NCI-H1105 treated with DMSO at 0.1 percent for 48 hours (cell line): Measurements from ENCODE around the gene PPFIA1.

Experiments
- DNase-seq: peaks from one replicate; lab custom pipeline; 2025; lab: John Stamatoyannopoulos, UW

Gene PPFIA1

GRCh38 chr11:70270104-70270876 is at the start of gene PPFIA1:
Gene PPFIA1, plus strand, starts transcription at chr11:70270690. Its CDS starts 1,483 bp downstream, at chr11:70272173.
- DNase-seq: peak; percentile 94

- DNase-seq: no peak
Observed at GRCh38 chr11:70220920-70221319, 49.6 kb upstream of the PPFIA1 start.

GRCh38 chr11:70225681-70226177 is 44.8 kb upstream of the PPFIA1 start:
- DNase-seq: no peak

- no peak for DNase-seq
Observed at GRCh38 chr11:70226183-70226582, 44.3 kb upstream of the PPFIA1 start.

GRCh38 chr11:70226967-70227366 is 43.5 kb upstream of the PPFIA1 start:
- no peak for DNase-seq

GRCh38 chr11:70229737-70230136 is 40.8 kb upstream of the PPFIA1 start:
- no peak for DNase-seq

- no peak for DNase-seq
Observed at GRCh38 chr11:70230151-70230839, 40.2 kb upstream of the PPFIA1 start.

- DNase-seq: no peak
Observed at GRCh38 chr11:70230840-70231710, 39.4 kb upstream of the PPFIA1 start.

GRCh38 chr11:70233034-70233433 is 37.5 kb upstream of the PPFIA1 start:
- no peak for DNase-seq

- DNase-seq: no peak
Observed at GRCh38 chr11:70233511-70233934, 37.0 kb upstream of the PPFIA1 start.

- no peak for DNase-seq
Observed at GRCh38 chr11:70233962-70234361, 36.5 kb upstream of the PPFIA1 start.

GRCh38 chr11:70240337-70240736 is 30.2 kb upstream of the PPFIA1 start:
- DNase-seq: no peak

GRCh38 chr11:70241709-70242108 is 28.8 kb upstream of the PPFIA1 start:
- no peak for DNase-seq

GRCh38 chr11:70242885-70243284 is 27.6 kb upstream of the PPFIA1 start:
- no peak for DNase-seq

- DNase-seq: no peak
Observed at GRCh38 chr11:70243912-70244652, 26.4 kb upstream of the PPFIA1 start.

GRCh38 chr11:70244698-70245097 is 25.8 kb upstream of the PPFIA1 start:
- DNase-seq: no peak

GRCh38 chr11:70246196-70246595 is 24.3 kb upstream of the PPFIA1 start:
- no peak for DNase-seq

GRCh38 chr11:70247042-70247709 is 23.3 kb upstream of the PPFIA1 start:
- no peak for DNase-seq

GRCh38 chr11:70247710-70248072 is 22.8 kb upstream of the PPFIA1 start:
- DNase-seq: no peak

GRCh38 chr11:70250876-70251658 is 19.4 kb upstream of the PPFIA1 start:
- no peak for DNase-seq
